Stimulated activated naive CD8-positive, alpha-beta T cell treated with anti-CD3 and anti-CD28 coated beads, Interleukin-15, Interleukin-2, amounts not matched to agents 100 ng/mL and 50 ng/mL, for 24 hours (primary cell): Measurements from ENCODE around the gene PLPPR1.
"Not testable (repeated sequence)": the region's sequence is repeated elsewhere in the genome, so short reads cannot be mapped to it uniquely, and the experiment has no call there.

Source experiments
- H3K27ac Mint-ChIP-seq: one replicate; pipeline ENCODE4 v1.8.0; 2021; ENCODE audit warnings: mild to moderate bottlenecking, mixed read lengths
- H3K27me3 Mint-ChIP-seq: one replicate; pipeline ENCODE4 v1.8.0; 2021; ENCODE audit warnings: mixed read lengths
- H3K36me3 Mint-ChIP-seq: one replicate; pipeline ENCODE4 v1.8.0; 2021; ENCODE audit warnings: low read depth, mixed read lengths
- H3K4me1 Mint-ChIP-seq: one replicate; pipeline ENCODE4 v1.8.0; 2021; ENCODE audit warnings: low read depth, mixed read lengths
- H3K4me3 Mint-ChIP-seq: one replicate; pipeline ENCODE4 v1.8.0; 2021; ENCODE audit warnings: mild to moderate bottlenecking, mixed read lengths
- H3K9me3 Mint-ChIP-seq: one replicate; pipeline ENCODE4 v1.8.0; 2021; ENCODE audit warnings: mixed read lengths

Gene PLPPR1

GRCh38 chr9:101246691-101247090 is 218.2 kb downstream of the PLPPR1 start:
- Mint-ChIP-seq H3K36me3 (no peaks in the 10 kb centered on the region), H3K9me3 (no peaks in the 10 kb centered on the region), H3K27me3 (no peaks in the 10 kb centered on the region), H3K4me1 (no peaks in the 10 kb centered on the region), H3K27ac (no peak overlapping the region), H3K4me3 (no peak overlapping the region)

- no peak overlapping the region for H3K27ac Mint-ChIP-seq
These were observed 218.8 kb downstream of the PLPPR1 start for GRCh38 chr9:101247297-101247696.

GRCh38 chr9:101254733-101255433 is 226.4 kb downstream of the PLPPR1 start:
- Mint-ChIP-seq H3K4me3 (no peak overlapping the region), H3K36me3 (no peaks in the 10 kb centered on the region), H3K4me1 (no peaks in the 10 kb centered on the region), H3K27ac (no peak overlapping the region), H3K9me3 (no peaks in the 10 kb centered on the region), H3K27me3 (no peaks in the 10 kb centered on the region)

More at GRCh38 chr9:101247297-101247696, 218.8 kb downstream of the PLPPR1 start:
- H3K27me3 Mint-ChIP-seq, result no peaks in the 10 kb centered on the region
- H3K9me3 Mint-ChIP-seq, result no peaks in the 10 kb centered on the region
- H3K4me3 Mint-ChIP-seq, result no peak overlapping the region
- H3K36me3 Mint-ChIP-seq, result no peaks in the 10 kb centered on the region
- H3K4me1 Mint-ChIP-seq, result no peaks in the 10 kb centered on the region

- Mint-ChIP-seq H3K27ac (no peak overlapping the region), H3K4me1 (no peaks in the 10 kb centered on the region), H3K4me3 (no peak overlapping the region), H3K36me3 (no peaks in the 10 kb centered on the region), H3K27me3 (peaks cover 3% of the 10 kb centered on the region), H3K9me3 (no peaks in the 10 kb centered on the region)
These were observed 236.2 kb downstream of the PLPPR1 start for GRCh38 chr9:101264727-101265126.

- Mint-ChIP-seq H3K27me3 (peaks cover 3% of the 10 kb centered on the region), H3K27ac (no peak overlapping the region), H3K36me3 (no peaks in the 10 kb centered on the region), H3K4me3 (no peak overlapping the region), H3K4me1 (no peaks in the 10 kb centered on the region), H3K9me3 (no peaks in the 10 kb centered on the region)
These were observed 236.7 kb downstream of the PLPPR1 start for GRCh38 chr9:101265261-101265660.

- no peaks in the 10 kb centered on the region for H3K9me3 Mint-ChIP-seq
- H3K27me3 Mint-ChIP-seq, result peaks cover 3% of the 10 kb centered on the region
- no peak overlapping the region for H3K4me3 Mint-ChIP-seq
- no peaks in the 10 kb centered on the region for H3K4me1 Mint-ChIP-seq
- no peaks in the 10 kb centered on the region for H3K36me3 Mint-ChIP-seq
- no peak overlapping the region for H3K27ac Mint-ChIP-seq
These were observed 239.9 kb downstream of the PLPPR1 start for GRCh38 chr9:101268426-101268825.

GRCh38 chr9:101269591-101270283 is 241.2 kb downstream of the PLPPR1 start:
- Mint-ChIP-seq H3K27ac (no peak overlapping the region), H3K4me3 (no peak overlapping the region), H3K9me3 (no peaks in the 10 kb centered on the region), H3K4me1 (no peaks in the 10 kb centered on the region), H3K27me3 (peaks cover 3% of the 10 kb centered on the region), H3K36me3 (no peaks in the 10 kb centered on the region)

- Mint-ChIP-seq H3K27me3 (peaks cover 3% of the 10 kb centered on the region), H3K4me1 (no peaks in the 10 kb centered on the region), H3K27ac (no peak overlapping the region), H3K36me3 (no peaks in the 10 kb centered on the region), H3K4me3 (no peak overlapping the region), H3K9me3 (no peaks in the 10 kb centered on the region)
These were observed 241.8 kb downstream of the PLPPR1 start for GRCh38 chr9:101270302-101270701.

GRCh38 chr9:101271102-101271501 is 242.6 kb downstream of the PLPPR1 start:
- H3K27ac Mint-ChIP-seq, result no peak overlapping the region
- H3K4me3 Mint-ChIP-seq, result no peak overlapping the region
- H3K36me3 Mint-ChIP-seq, result no peaks in the 10 kb centered on the region
- H3K4me1 Mint-ChIP-seq, result no peaks in the 10 kb centered on the region
- H3K9me3 Mint-ChIP-seq, result no peaks in the 10 kb centered on the region
- peaks cover 3% of the 10 kb centered on the region for H3K27me3 Mint-ChIP-seq

DNA sequence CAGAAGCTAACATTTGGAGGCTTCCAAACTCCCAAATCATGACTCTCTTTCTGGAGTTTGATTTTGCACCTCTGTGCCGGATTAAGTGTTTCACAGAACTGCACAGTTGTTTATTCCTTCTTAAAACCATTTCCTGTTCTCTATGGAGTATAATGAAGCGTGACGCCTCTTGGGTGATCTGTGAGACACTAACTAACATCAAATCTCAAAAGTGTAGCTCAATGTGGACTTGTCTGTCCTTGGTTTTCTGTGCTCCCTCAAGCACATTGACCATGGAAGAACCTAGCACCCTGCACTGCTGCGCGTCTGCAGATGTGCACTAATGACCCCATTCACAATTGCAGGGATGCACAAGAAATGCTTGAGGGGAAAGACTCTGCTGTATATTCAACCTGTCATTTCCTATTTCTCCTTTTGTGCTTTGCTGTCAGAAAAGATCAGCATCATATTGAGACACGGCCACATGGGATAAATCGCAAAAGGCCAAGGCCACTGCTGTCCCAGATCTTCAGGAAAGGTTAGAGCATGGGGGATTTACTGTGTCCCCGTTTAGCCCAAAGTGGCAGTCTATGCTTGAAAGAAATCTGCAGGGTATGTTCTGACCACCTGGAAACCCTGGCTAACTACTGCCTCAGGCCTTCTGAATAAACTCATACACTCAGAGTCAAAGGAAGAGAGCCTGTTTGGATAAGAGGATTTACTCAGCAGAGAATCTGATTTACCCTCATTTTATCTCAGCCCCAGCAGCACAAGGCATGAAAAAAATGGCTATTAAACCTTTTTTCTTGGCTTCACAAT is 246.6 kb downstream of the PLPPR1 start:
- Mint-ChIP-seq H3K27me3 (peaks cover 17% of the 10 kb centered on the region), H3K4me3 (no peak overlapping the region), H3K4me1 (no peaks in the 10 kb centered on the region), H3K9me3 (no peaks in the 10 kb centered on the region), H3K27ac (no peak overlapping the region), H3K36me3 (no peaks in the 10 kb centered on the region)

DNA sequence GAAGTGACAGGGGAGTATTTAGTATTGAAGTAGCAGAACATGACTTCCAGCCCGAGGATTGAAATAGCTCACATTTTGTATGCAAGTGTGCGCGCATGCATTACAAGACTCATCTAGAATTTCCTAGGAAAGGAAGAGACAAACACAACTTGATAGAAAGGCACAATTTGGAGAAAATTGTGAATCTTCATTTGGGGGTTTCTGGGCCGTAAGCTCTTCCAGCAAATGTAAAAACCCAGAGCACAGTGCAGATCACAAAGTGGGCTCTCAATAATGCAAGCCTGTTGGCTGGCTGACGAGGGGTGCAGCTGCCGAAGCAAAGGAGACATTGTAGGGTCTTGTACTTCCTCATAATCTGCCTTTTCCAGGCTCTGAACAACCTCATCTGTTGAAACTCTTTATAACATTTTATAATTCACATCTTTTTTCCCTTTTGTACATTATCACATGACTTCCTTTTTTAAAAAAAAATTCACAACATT is 247.3 kb downstream of the PLPPR1 start:
- no peaks in the 10 kb centered on the region for H3K36me3 Mint-ChIP-seq
- H3K27me3 Mint-ChIP-seq, result peaks cover 17% of the 10 kb centered on the region
- no peaks in the 10 kb centered on the region for H3K9me3 Mint-ChIP-seq
- H3K4me3 Mint-ChIP-seq, result no peak overlapping the region
- no peak overlapping the region for H3K27ac Mint-ChIP-seq
- H3K4me1 Mint-ChIP-seq, result no peaks in the 10 kb centered on the region

- H3K27ac Mint-ChIP-seq, H3K36me3 Mint-ChIP-seq, H3K4me3 Mint-ChIP-seq, H3K9me3 Mint-ChIP-seq, H3K4me1 Mint-ChIP-seq, H3K27me3 Mint-ChIP-seq: not testable (repeated sequence)
These were observed 262.5 kb downstream of the PLPPR1 start for GRCh38 chr9:101291043-101291442.

GRCh38 chr9:101299901-101300300 is 271.4 kb downstream of the PLPPR1 start:
- H3K4me1 Mint-ChIP-seq, result no peaks in the 10 kb centered on the region
- no peak overlapping the region for H3K27ac Mint-ChIP-seq
- H3K27me3 Mint-ChIP-seq, result peaks cover 4% of the 10 kb centered on the region
- H3K36me3 Mint-ChIP-seq, result no peaks in the 10 kb centered on the region
- no peaks in the 10 kb centered on the region for H3K9me3 Mint-ChIP-seq
- H3K4me3 Mint-ChIP-seq, result no peak overlapping the region

- Mint-ChIP-seq H3K36me3 (no peaks in the 10 kb centered on the region), H3K4me1 (no peaks in the 10 kb centered on the region), H3K27me3 (peaks cover 8% of the 10 kb centered on the region), H3K4me3 (no peak overlapping the region), H3K9me3 (no peaks in the 10 kb centered on the region), H3K27ac (no peak overlapping the region)
These were observed 278.5 kb downstream of the PLPPR1 start for GRCh38 chr9:101307051-101307450.
